HG03565 (cell line): ENCODE results near the gene CDH19.
A peak's percentile ranks its signal among the peaks of the same experiment; 100 is the strongest.
"Not testable (repeated sequence)": the region's sequence is repeated elsewhere in the genome, so short reads cannot be mapped to it uniquely, and the experiment has no call there.

Experiments used
- ATAC-seq: cut with Tn5 transposase; IDR thresholded peaks from one replicate; pipeline ENCODE4 v1.9.1; 2021; ENCODE audit warnings: mild to moderate bottlenecking, moderate library complexity; ENCODE audit not compliant: unreplicated experiment

Gene CDH19

GRCh38 chr18:66564236-66564635, 39.7 kb downstream of the CDH19 start:
- no peak for ATAC-seq

GRCh38 chr18:66562279-66562678, 41.6 kb downstream of the CDH19 start:
- no peak for ATAC-seq

- no peak for ATAC-seq
These were observed 43.8 kb downstream of the CDH19 start for GRCh38 chr18:66560094-66560493.

GRCh38 chr18:66558773-66559172, 45.1 kb downstream of the CDH19 start:
- no peak for ATAC-seq

DNA sequence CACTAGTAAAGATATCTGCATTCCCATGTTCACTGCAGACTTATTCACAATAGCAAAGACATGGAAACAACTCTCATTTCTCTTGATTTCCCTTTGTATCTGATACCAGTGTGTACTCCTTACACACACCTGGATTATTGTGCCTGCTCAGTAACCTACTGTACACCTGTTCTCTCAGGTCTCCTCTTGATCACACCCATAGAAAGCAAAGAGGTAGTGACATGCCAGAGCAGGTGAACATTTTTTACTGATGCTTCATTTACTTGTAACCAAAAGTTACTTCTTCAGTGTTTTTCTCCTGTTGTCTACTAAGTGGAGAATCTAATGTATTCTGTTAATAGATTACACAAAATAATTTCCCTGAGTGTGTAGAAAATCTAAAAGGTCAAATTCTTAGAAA, 46.8 kb downstream of the CDH19 start:
- no peak for ATAC-seq

- ATAC-seq: no peak
These were observed 48.3 kb downstream of the CDH19 start for GRCh38 chr18:66555585-66555984.

DNA sequence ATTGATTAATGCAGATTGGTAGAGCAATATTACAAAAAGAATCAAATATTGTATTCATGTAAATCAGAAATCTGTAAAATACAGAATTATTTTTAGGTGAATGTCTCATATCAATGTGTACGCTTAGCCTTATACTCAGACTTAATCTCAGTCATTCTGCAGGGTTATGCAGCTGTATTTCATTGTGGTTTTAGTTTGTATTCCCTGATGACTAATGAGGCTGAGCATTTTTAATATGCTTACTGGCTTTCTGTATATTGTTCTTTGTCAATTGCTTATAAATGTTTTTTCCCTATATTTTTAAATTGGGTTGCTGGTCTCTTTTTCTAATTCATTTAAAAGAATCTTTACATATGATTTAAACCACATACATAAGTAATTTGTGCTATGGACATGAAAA, 50.1 kb downstream of the CDH19 start:
- no peak for ATAC-seq

DNA sequence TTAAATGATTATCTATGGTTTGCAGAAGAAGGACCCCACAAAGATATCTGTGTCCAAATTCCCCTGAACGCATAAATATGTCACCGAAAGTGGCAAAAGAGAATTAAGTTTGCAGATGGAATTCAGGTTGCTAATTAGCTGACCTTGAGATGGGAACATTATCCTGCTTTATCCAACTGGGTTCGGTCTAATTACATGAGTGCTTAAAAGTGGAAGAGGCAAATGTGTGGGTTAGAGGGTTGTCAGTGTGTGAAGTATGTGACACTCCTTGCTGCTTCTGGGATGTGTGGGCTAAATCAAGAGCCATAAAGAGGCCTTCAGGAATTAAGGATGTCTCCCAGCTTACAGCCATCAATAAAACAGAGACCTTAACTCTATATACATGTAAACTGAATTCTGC, 53.5 kb downstream of the CDH19 start:
- no peak for ATAC-seq

DNA sequence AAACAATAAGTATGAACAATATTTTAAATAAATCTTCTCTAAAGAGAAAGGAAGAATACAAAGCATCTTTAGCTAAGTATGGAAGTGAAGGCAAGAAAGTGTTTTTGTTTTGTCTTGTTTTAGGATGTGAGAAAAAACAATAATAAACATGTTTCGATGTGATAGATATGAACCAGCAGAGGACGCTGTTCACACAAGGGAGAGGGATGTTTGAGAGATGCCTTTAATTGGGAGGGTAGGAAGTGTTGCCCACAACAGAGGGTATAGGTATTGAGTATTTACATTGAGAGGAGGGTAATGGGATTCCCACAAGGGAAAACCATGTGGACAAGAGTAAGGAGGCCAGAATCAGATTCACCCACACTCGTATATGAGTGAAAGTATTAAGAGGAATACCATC, 55.1 kb downstream of the CDH19 start:
- no peak for ATAC-seq

DNA sequence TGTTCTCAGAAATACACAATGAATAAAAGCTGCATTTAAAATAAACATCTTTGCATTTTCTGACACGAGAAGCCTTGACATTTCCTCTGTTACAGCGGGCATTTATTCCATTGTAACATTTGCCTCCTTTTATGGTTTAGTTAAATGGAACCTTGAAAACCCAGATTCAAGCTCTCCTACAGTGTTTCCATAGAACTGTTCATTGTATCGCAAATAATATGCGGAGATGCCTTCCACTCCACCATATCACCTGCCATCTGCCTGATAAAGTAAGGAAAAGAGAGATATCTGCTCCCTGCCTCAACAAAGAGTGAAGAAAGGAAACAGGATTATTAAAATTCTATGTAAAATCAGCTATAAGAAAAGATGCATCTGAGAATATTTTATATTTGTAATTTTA, 69.8 kb downstream of the CDH19 start:
- no peak for ATAC-seq

DNA sequence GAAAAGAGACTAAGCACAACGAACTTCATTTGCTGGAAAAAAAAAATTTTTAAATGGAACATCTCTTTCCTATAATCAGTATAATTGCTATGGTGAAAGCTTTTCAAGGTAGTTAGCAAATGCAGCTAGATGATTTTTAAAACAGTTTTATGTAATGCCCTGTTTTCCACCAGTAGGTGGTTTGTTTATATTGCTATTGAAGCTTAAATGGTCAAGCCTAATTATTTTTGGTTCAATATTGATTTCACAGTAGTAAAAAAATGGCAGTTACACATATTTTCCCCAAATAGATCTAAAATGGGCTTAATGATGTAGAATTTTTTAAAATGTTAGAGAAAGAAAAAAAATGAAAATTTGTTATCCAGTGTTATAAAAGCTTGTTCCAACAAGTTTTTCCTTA, 70.2 kb downstream of the CDH19 start:
- ATAC-seq: no peak

GRCh38 chr18:66523219-66523991, 80.5 kb downstream of the CDH19 start:
- ATAC-seq: no peak

DNA sequence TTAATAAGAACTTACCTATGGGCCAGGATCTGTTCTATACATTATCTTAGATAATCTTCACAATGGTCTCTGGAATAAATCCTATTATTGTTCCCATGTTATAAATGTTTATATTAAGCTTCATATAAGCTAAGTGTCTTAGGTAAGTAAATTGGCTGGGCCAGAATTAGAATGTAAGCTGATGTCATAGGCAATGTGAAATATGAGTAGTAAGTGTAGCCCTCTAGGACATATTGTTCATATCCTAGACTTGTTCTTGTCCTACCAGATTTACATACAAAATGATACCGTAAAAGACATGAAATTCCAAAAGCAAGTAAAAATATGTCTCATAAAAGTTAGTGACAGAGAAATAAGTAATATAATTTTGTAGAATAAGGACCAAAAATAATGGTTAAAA, 89.9 kb downstream of the CDH19 start:
- no peak for ATAC-seq

DNA sequence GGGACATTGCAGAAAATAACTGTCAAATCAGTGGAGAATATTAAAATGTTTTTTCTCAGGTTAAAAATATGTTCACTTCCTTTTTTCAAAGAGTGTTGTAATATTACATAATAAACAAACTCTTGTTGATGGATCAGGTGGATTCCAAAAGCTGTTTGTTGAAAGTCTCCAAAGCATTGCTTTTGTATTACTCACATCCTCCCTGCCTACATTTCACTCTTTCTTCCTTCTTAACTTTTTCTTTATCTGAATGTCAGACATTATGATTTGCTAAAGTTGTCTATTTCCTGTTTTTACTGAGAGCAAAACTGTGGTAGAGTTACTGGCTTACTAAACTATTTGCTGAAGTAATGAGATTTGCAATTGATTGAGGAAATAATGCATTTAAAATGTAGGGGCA, 92.1 kb downstream of the CDH19 start:
- no peak for ATAC-seq

DNA sequence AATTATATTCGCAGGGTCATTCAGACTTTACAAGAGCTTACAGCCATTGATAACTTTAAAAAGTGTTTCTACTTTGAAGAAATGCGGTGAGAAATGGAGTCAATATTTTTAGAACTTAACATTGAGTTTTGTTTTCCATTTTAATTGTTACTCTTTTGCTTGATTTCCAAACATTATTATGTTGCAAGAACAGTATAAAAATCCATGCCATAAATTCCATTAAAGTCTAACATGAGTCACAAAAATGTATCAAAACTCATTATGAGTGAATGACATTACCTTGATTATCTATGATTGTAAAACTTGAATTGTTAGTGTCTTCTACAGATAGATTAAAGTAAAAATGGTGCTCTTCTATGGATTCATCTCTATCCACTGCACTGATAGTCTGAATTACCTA, 92.6 kb downstream of the CDH19 start:
- ATAC-seq: no peak

- no peak for ATAC-seq
These were observed 93.4 kb downstream of the CDH19 start for GRCh38 chr18:66510357-66511045.

- ATAC-seq: no peak
These were observed 95.0 kb downstream of the CDH19 start for GRCh38 chr18:66508937-66509336.

DNA sequence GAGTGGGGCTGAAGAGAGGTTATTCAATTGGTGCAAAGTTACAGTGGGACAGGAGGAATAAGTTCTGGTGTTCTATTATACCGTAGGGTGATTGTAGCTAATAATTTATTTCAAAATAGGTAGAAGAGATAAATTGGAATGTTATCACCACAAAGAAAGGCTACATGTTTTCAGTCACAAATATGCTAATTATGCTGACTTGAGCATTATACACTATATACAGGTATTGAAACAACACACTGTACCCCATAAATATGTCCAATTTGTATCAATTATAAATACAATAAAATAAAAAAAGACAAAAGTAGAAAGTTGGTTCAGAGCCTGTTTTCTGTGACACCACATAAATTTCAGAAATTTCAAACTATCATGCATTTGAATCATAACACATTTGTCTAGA, 97.7 kb downstream of the CDH19 start:
- ATAC-seq: no peak

- ATAC-seq: no peak
These were observed 106.5 kb downstream of the CDH19 start for GRCh38 chr18:66497351-66497750.

GRCh38 chr18:66495844-66496243, 108.0 kb downstream of the CDH19 start:
- ATAC-seq: peak; percentile 86

DNA sequence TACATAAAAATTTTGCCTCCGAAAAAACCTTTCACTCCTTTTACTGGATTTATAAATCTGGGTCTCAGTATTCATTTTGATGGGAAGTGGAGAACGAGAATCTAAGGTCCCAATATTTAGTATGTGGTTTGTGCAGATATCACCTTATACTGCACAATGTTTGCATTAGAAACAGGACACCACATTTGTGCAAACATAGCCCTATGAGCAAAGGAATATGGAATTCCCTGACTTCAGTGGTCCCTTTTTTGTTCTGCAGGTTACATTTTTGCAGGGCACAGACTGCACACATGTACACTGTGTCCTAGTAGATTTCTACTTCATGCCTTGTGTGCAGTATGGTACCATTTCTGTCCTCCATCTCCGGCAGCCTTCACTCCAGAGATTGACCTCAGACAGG, 130.0 kb downstream of the CDH19 start:
- no peak for ATAC-seq

DNA sequence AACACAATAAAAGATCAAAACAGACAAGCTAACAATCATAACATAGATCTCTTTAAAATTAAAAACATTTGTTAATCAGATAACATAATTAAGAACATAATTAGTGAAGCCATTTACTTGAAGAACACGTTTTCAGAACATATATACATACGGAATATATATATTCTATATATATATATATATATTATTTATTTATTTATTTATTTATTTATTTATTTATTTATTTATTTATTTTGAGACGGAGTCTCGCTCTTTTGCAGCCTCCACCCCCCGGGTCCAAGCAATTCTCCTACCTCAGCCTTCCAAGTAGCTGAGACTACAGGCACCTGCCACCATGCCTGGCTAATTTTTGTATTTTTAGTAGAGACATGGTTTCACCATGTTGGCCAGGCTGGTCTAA, 137.7 kb downstream of the CDH19 start:
- ATAC-seq: not testable (repeated sequence)

- no peak for ATAC-seq
These were observed 142.5 kb downstream of the CDH19 start for GRCh38 chr18:66461344-66461743.
